H1 (cell line): ENCODE results near the gene SYTL1. TPM values are rescaled to one million over a fixed set of nuclear protein-coding genes. Genes with fewer than 3 reads are reported as not detected.

Experiments
- CTCF ChIA-PET: fragments of 300-600 bp; sonication (Branson Sonifier 250); formaldehyde crosslinking; loops from one replicate; lab custom pipeline; 2021; ENCODE audit not compliant: partially characterized antibody; lab: Charles Lee
- POLR2A ChIA-PET: fragments of 300-600 bp; sonication (Branson Sonifier 250); formaldehyde crosslinking; loops from one replicate; lab custom pipeline; 2021; ENCODE audit warnings: inconsistent platforms; ENCODE audit not compliant: partially characterized antibody; lab: Charles Lee
- DNase-seq, 2 experiments: peaks; one replicate each; pipeline versions ENCODE4 v3.0.0 to v3.0.0-alpha.2; 2010 to 2022; ENCODE audit warnings: low spot score in 2 of 2, low read depth in 1 of 2, mixed read lengths in 1 of 2
- FAIRE-seq: peaks from 2 replicates; lab custom pipeline; 2011; peaks lifted over from hg19 to GRCh38; lab: Jason Lieb, UNC
- H2AFZ ChIP-seq: 2 replicates; pipeline ENCODE4 v1.8.1; 2012; ENCODE audit warnings: low read length, inconsistent platforms
- H2AK5ac ChIP-seq: 2 replicates; pipeline ENCODE4 v1.6.1; 2013; ENCODE audit warnings: low read depth, low read length
- H2BK120ac ChIP-seq: replicated peaks from 2 replicates; pipeline ENCODE3; 2013; ENCODE audit warnings: low read depth, low read length, inconsistent platforms
- H2BK12ac ChIP-seq: 2 replicates; pipeline ENCODE4 v1.6.1; 2013; ENCODE audit warnings: low read depth, low read length
- H2BK15ac ChIP-seq: 2 replicates; pipeline ENCODE4 v1.6.1; 2013; ENCODE audit warnings: low read length
- H2BK20ac ChIP-seq: 2 replicates; pipeline ENCODE4 v1.6.1; 2013; ENCODE audit warnings: low read length
- H2BK5ac ChIP-seq: 2 replicates; pipeline ENCODE4 v1.6.1; 2013; ENCODE audit warnings: low read depth, low read length
- H3K14ac ChIP-seq: 2 replicates; pipeline ENCODE4 v1.6.1; 2013; ENCODE audit warnings: inconsistent platforms; ENCODE audit not compliant: insufficient read length
- H3K18ac ChIP-seq: 2 replicates; pipeline ENCODE4 v1.6.1; 2013; ENCODE audit warnings: low read length; ENCODE audit errors: extremely low read depth
- H3K23ac ChIP-seq: 2 replicates; pipeline ENCODE4 v1.6.1; 2013; ENCODE audit warnings: inconsistent platforms; ENCODE audit not compliant: insufficient read length
- H3K23me2 ChIP-seq: 2 replicates; pipeline ENCODE4 v1.6.1; 2013; ENCODE audit warnings: low read depth, low read length
- H3K27ac ChIP-seq: 2 replicates; pipeline ENCODE4 v1.6.1; 2011; ENCODE audit warnings: low read depth, low read length, inconsistent platforms
- H3K27me3 ChIP-seq, 4 experiments: replicated peaks in 1 of 4; 1 replicate in 1 of 4; 2 replicates in 3 of 4; pipeline versions ENCODE4 v1.6.1 to v1.8.1; 2011 to 2013; ENCODE audit warnings: low read length in 3 of 4, mild to moderate bottlenecking in 3 of 4, inconsistent platforms in 2 of 4, mixed read lengths in 2 of 4, moderate library complexity in 1 of 4; ENCODE audit not compliant: control insufficient read depth in 3 of 4, insufficient read depth in 3 of 4; ENCODE audit errors: extremely low read depth in 1 of 4
- H3K36me3 ChIP-seq, 4 experiments: 2 replicates each; pipeline versions ENCODE4 v1.6.1 to v1.8.1; 2011 to 2013; ENCODE audit warnings: mild to moderate bottlenecking in 4 of 4, low read length in 3 of 4, moderate library complexity in 2 of 4, control low read depth in 1 of 4, inconsistent platforms in 1 of 4; ENCODE audit not compliant: insufficient read depth in 4 of 4, control insufficient read depth in 2 of 4
- H3K4ac ChIP-seq: replicated peaks from 2 replicates; pipeline ENCODE3; 2013; ENCODE audit warnings: low read length, low read depth, mixed read lengths, inconsistent platforms; ENCODE audit not compliant: insufficient read length
- H3K4me1 ChIP-seq, 4 experiments: replicated peaks in 1 of 4; 1 replicate in 1 of 4; 2 replicates in 3 of 4; pipeline versions ENCODE4 v1.6.1 to v1.8.1; 2011 to 2013; ENCODE audit warnings: low read length in 3 of 4, inconsistent platforms in 2 of 4, mixed read lengths in 1 of 4; ENCODE audit not compliant: insufficient read depth in 4 of 4, control insufficient read depth in 3 of 4
- H3K4me2 ChIP-seq, 2 experiments: 2 replicates each; pipeline versions ENCODE4 v1.6.1 to v1.8.1; 2011 to 2013; ENCODE audit warnings: low read depth in 2 of 2, low read length in 2 of 2, control low read depth in 1 of 2, inconsistent platforms in 1 of 2, mild to moderate bottlenecking in 1 of 2; ENCODE audit not compliant: insufficient read depth in 1 of 2
- H3K4me3 ChIP-seq, 4 experiments: fragments of 200-600, 300-600 bp in 1 of 4; sonication (generic), shearing (Covaris generic), sonication (Bioruptor Twin) in 1 of 4; 2 replicates each; pipeline versions ENCODE4 v1.5.1 to v1.8.1; 2011 to 2016; ENCODE audit warnings: low read length in 4 of 4, low read depth in 3 of 4, control low read depth in 2 of 4, inconsistent platforms in 2 of 4, mild to moderate bottlenecking in 2 of 4, mixed read lengths in 1 of 4, moderate library complexity in 1 of 4; ENCODE audit not compliant: insufficient read depth in 2 of 4; ENCODE audit errors: extremely low read depth in 1 of 4
- H3K56ac ChIP-seq: replicated peaks from 2 replicates; pipeline ENCODE3; 2013; ENCODE audit warnings: low read depth, mild to moderate bottlenecking, mixed read lengths, low read length, inconsistent platforms; ENCODE audit not compliant: insufficient read length
- H3K79me1 ChIP-seq: 2 replicates; pipeline ENCODE4 v1.6.1; 2013; ENCODE audit warnings: low read depth, low read length, control low read depth
- H3K79me2 ChIP-seq, 2 experiments: 2 replicates each; pipeline versions ENCODE4 v1.6.1 to v1.8.1; 2012 to 2013; ENCODE audit warnings: low read length in 2 of 2, mild to moderate bottlenecking in 2 of 2, inconsistent platforms in 1 of 2; ENCODE audit not compliant: insufficient read depth in 2 of 2, control insufficient read depth in 1 of 2
- H3K9ac ChIP-seq, 4 experiments: replicated peaks in 1 of 4; 1 replicate in 1 of 4; 2 replicates in 3 of 4; pipeline versions ENCODE4 v1.6.1 to v1.8.1; 2011 to 2013; ENCODE audit warnings: low read depth in 3 of 4, low read length in 3 of 4, control low read depth in 2 of 4, mild to moderate bottlenecking in 2 of 4, moderate library complexity in 2 of 4, inconsistent platforms in 1 of 4; ENCODE audit errors: extremely low read depth in 1 of 4
- H3K9me3 ChIP-seq, 2 experiments: 2 replicates each; pipeline versions ENCODE4 v1.6.1 to v1.8.1; 2012 to 2013; ENCODE audit warnings: mild to moderate bottlenecking in 2 of 2, moderate library complexity in 2 of 2, control low read depth in 1 of 2, inconsistent platforms in 1 of 2, low read depth in 1 of 2, low read length in 1 of 2, mixed read lengths in 1 of 2; ENCODE audit not compliant: insufficient read depth in 2 of 2
- H4K20me1 ChIP-seq, 2 experiments: replicated peaks in 1 of 2; 2 replicates each; pipeline versions ENCODE3 to v1.8.1; 2011 to 2013; ENCODE audit warnings: inconsistent platforms in 2 of 2, low read length in 2 of 2, mild to moderate bottlenecking in 1 of 2; ENCODE audit not compliant: insufficient read depth in 2 of 2, control insufficient read depth in 1 of 2
- H4K5ac ChIP-seq: 2 replicates; pipeline ENCODE4 v1.6.1; 2013; ENCODE audit warnings: low read length, low read depth, mixed read lengths, inconsistent platforms; ENCODE audit not compliant: insufficient read length
- H4K8ac ChIP-seq: 2 replicates; pipeline ENCODE4 v1.8.0; 2013; ENCODE audit warnings: mild to moderate bottlenecking, moderate library complexity, low read length, inconsistent platforms; ENCODE audit not compliant: insufficient read depth; ENCODE audit errors: extremely low read depth
- H4K91ac ChIP-seq: replicated peaks from 2 replicates; pipeline ENCODE3; 2013; ENCODE audit warnings: low read length, mixed read lengths, inconsistent platforms; ENCODE audit not compliant: insufficient read length
- ATF3 ChIP-seq: IDR thresholded peaks from 2 replicates; pipeline ENCODE4 v1.6.1; 2011; ENCODE audit warnings: low read depth, mild to moderate bottlenecking, low read length; ENCODE audit not compliant: insufficient read depth
- CHD1 ChIP-seq: IDR thresholded peaks from 2 replicates; pipeline ENCODE4 v1.6.1; 2012; ENCODE audit warnings: low read depth, low read length, improper control_type of control experiment
- HDAC6 ChIP-seq: IDR thresholded peaks from one replicate; pipeline ENCODE4 v1.7.1; 2012; ENCODE audit warnings: low read depth, mild to moderate bottlenecking, inconsistent platforms, low read length, moderate library complexity
- RBBP5 ChIP-seq: IDR thresholded peaks from 2 replicates; pipeline ENCODE4 v1.7.1; 2012; ENCODE audit warnings: low read depth, mild to moderate bottlenecking, inconsistent platforms, low read length, moderate library complexity, borderline replicate concordance
- whole genome bisulfite sequencing, 2 experiments: shearing (Covaris generic) in 1 of 2; methylation state at CpG; one replicate each; pipeline versions ENCODE4 v1.1.6 to v1.1.7; 2013 to 2015; ENCODE audit warnings: low lambda C conversion rate in 2 of 2, mixed read lengths in 2 of 2, inconsistent platforms in 1 of 2, low coverage in 1 of 2, missing lambda C conversion rate in 1 of 2; ENCODE audit not compliant: insufficient replicate concordance in 2 of 2, insufficient coverage in 1 of 2, insufficient read length in 1 of 2; ENCODE audit errors: extremely low coverage in 1 of 2, missing lambda C conversion rate in 1 of 2; 5-methylcytosine and 5-hydroxymethylcytosine counted together
- polyA plus RNA-seq, 7 experiments: library from polyadenylated mRNA; depleted of rRNA in 3 of 7; stranded (reverse) in 5 of 7; unstranded in 2 of 7; fragments of >200 nt in 5 of 7; fragments of 200-250 nt in 2 of 7; gene quantifications; 1 replicate in 5 of 7; 2 replicates in 1 of 7; 4 replicates in 1 of 7; pipeline versions ENCODE4 v1.2.1 to v1.2.3, GENCODE V29; 2011 to 2013; ENCODE audit warnings: missing spikeins in 2 of 7, mixed read lengths in 2 of 7
- total RNA-seq: library from RNA; stranded (reverse); fragmentation: NEBNext Ultra II Directional; extraction: Animal tissue kit (Norgen Biotek cat#: 25700); gene quantifications from 2 replicates; pipeline ENCODE4 v1.2.1, GENCODE V29; 2021

Gene SYTL1
- total and polyA plus RNA-seq, 2 of the 8 experiments (the other 6 are each of a cell fraction or from before 2014, with no cell fraction given) = 6.4 to 19.5 TPM

- Histone ChIP-seq H3K56ac (no peak overlapping the region), H3K18ac (no peak overlapping the region), H3K23ac (no peak overlapping the region), H3K79me2 (no peaks in the 10 kb centered on the region), H3K9ac (no peak overlapping the region), H2BK5ac (no peak overlapping the region), H3K27ac (no peak overlapping the region), H3K4me2 (no peak overlapping the region), H4K8ac (no peak overlapping the region), H3K4me1 (0 out of 7 replicates have a peak, but pooled peaks cover 0 to 2% (median 0%) of the 10 kb centered on the region in 4 experiments), H3K27me3 (peaks cover 0 to 3% (median 0%) of the 10 kb centered on the region in 4 experiments; a peak in 1 of 7 replicates), H3K14ac (no peak overlapping the region), H3K36me3 (no peaks in the 10 kb centered on the region), H3K23me2 (no peaks in the 10 kb centered on the region), H2AK5ac (no peak overlapping the region), H3K9me3 (no peaks in the 10 kb centered on the region), H3K4ac (no peak overlapping the region), H4K91ac (no peak overlapping the region), H2BK15ac (no peak overlapping the region), H3K79me1 (no peaks in the 10 kb centered on the region), H4K20me1 (no peaks in the 10 kb centered on the region), H3K4me3 (no peak overlapping the region), H2BK20ac (no peak overlapping the region), H2BK120ac (no peak overlapping the region), H4K5ac (no peak overlapping the region), H2AFZ (no peak overlapping the region; the same call in 1 of the 2 replicates), H2BK12ac (no peak overlapping the region)
- WGBS, 2 experiments = 100% methylated on average over 2 of the region's 2 CpGs; no CpG with 5 or more reads in 1 of the 2 experiments
- ChIA-PET POLR2A (interaction anchor here (0.7 to 1.5 kb wide), 3 partner anchors 8 to 302 kb away, joined by 3 to 6 read pairs (median 3); no protein-coding TSS in a partner anchor), CTCF (interaction anchor here (0.6 to 13.1 kb wide), 4 partner anchors 8 to 114 kb away, joined by 3 to 202 read pairs (median 4); partner anchors contain the start of gene FCN3)
- no peak for FAIRE-seq
- no peak for DNase-seq
- no peak for TF ChIP-seq ATF3
- no peak for TF ChIP-seq RBBP5
- TF ChIP-seq CHD1 = no peak
- no peak for TF ChIP-seq HDAC6
Observed at GRCh38 chr1:27314737-27315136, 27.1 kb upstream of the SYTL1 start.
